NCI-H2196 (cell line): Measurements from ENCODE around the gene RAB31.

Experiments
- DNase-seq: peaks from one replicate; lab custom pipeline; 2025; ENCODE audit not compliant: unreplicated experiment; lab: John Stamatoyannopoulos, UW

Gene RAB31

DNA sequence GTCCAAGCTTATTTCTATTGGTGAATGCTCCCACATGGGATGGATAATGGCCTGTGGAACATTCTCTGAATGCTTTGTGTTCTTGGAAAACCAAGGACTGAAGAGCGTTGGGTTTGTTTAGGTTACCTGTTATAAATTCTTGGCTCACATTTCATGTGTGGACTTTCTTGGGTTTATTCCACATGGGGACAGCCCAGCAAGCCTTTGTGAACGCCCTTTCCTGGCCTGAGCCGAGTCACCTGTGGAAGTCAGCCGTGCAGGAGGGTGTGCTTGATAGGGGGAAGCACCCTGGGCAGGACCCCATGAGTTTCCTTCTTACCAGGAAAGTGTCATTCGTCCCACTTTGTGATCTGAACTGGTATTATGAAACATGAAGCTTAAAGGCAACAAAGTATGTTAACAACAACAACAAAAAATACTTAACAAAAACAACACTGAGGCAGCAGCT, 4.1 kb downstream of the RAB31 start:
- DNase-seq, result no peak

DNA sequence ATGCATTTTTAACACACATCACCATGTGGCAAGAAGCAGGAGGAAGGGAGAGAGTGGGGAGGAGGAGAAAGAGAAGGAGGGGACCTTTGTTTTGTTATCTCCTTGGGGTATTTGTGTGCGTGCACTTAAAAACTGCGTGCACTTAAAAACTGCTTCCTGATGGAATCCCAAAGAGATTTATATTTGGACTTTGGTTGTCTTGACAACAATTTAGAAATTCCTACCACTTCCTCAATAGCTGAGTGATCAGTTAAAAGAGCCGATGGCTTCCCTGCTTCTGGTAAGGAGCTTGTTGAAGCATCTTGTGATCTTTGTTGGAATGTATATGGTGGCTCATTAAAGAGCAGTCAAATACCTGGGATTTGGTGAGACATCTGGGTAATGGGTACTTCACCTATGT, 4.5 kb downstream of the RAB31 start:
- no peak for DNase-seq

GRCh38 chr18:9714266-9715087, 6.4 kb downstream of the RAB31 start:
- no peak for DNase-seq

DNA sequence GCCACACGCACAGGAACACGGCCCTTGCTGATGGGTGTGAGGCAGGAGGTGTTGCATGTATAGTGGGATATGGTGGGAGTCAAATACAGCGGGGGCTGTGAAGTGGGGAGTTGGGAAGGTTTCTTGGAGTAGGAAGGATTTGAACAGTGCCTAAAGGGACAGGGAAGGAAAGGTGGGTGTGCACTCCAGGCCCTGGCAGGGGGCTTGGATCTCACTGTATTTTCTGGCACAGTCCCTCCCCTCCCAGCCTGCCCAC, 6.9 kb downstream of the RAB31 start:
- no peak for DNase-seq

DNA sequence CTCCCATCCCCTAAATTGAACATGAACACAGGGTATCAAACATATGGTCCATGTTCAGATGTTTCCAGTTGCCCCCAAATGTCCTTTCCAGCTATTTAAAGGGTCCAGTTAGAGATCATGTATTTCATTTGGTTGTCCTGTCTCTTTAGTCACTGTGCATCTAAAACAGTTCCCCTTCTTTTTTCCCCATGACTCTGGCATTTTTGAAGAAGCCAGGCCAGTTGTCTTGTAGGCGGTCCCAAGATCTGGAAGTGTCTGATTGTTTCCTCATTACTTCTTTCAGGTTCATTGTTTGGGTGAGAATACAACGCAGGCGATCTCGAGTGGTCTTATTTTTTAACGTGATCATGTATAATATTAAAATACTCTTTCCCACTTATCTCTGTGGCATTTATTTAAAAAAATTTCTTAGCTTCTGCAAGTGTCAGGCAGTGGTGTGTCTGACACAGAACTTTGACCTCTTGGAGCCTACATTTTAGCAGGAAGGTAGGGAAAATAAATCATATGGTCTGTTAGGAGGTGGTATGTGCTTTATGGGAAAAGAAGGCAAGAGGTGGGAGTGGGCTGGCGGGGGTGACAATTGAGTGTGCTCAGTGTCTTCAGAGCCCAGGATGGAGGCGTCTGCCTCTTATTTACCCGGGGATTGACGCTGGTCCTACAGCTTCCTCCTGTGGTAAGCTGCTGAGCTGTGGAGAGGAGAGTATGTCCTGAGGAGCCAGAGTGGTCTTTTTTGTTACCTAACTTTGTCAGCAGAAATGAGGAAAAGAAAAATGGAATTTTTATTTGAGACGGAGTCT, 8.1 kb downstream of the RAB31 start:
- no peak for DNase-seq

GRCh38 chr18:9716780-9717563, 8.9 kb downstream of the RAB31 start:
- no peak for DNase-seq

DNA sequence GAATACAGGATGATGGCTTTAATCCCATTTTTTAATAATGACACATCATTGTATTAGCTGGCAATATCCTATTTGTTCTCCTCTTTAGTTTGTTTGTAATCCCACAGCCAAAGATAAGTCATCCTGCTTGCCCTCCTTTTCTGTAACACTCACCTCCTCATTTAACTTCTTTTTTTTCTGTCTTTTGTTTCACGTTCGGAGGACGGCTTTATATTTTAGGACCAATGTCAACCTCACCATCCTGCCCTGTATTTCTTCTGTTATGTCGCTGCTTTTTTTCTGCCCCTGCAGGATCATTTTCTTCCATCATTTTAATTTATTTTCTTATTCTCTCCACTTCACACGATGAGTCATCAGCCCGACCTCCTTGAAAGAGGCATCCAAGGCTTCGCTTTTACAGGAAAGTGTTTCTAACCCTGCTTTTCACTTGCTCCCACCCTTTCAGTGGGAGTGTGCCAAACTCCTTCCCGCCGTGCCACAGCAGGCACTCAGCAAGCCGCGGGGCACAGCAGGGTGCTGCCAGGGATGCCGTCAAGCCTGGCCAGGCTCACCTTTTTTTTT, 11.4 kb downstream of the RAB31 start:
- DNase-seq, result peak; percentile 71

DNA sequence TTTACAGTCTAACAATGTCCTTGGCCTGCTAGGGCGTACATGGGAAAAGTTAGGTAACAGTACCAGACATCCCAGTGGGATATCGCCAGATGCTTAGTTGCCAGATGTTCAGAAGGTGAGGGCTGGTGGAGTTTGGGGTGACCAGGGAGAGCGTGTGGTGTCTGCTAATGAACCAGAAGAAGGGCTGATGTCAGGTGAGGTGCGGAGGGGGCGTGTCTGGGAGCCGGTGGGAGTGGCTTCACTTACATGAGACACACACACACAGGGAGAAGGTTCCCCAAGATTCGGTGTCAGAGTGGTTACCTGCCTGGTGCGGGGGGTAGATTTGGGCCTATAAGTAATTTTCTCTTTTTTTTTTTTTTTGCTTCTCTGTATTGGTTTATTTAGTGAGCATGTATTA, 12.2 kb downstream of the RAB31 start:
- DNase-seq, result no peak

DNA sequence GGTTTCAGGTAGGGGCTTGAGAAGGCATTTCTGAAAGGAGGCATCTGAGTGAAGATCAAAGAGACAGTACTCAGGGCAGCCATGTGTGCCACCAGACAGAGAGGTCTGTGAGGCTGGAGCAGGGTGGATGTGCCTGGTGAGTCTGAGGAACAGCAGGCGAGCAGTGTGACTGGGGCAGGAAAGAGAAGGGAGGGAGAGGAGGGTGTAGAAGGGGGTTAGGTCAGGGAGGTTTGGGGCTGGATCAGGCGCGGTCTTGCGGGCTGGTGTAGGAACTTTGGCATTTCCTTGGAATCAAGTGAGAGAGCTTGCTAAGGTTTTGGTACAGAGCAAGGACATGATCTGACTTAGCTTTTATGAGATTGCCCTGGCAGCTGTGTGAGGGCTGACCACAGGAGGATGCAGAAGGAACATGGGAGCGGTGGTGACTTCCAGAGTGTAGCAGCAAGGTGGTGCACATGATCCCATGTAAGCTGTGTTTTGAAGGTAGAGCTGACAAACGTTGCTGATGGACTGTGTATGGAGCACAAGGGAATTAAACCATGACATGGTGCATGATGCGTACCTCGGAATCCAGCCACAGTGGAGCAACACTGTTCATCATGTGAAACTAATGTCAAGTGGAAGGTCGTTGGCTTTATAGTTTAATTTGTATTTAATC, 13.9 kb downstream of the RAB31 start:
- DNase-seq, result no peak

DNA sequence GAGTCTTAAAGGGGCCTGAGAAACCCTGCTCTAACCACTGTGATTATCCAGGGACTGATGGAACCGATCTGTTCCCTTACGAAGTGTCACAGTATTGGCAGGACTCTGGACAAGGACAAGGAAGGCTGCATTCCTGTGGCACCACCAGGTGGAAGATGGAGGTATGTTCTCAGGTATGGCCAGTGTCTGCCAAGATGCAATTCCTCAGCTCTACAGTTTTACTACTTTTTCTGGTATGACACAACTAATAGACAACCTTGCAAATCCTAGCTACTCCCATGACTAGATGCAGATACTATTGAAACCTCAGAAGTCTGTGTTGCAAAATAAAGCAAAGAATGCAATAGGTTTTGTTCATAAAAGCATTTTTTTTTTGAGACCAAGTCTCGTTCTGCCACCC, 14.6 kb downstream of the RAB31 start:
- peak; percentile 31 for DNase-seq

DNA sequence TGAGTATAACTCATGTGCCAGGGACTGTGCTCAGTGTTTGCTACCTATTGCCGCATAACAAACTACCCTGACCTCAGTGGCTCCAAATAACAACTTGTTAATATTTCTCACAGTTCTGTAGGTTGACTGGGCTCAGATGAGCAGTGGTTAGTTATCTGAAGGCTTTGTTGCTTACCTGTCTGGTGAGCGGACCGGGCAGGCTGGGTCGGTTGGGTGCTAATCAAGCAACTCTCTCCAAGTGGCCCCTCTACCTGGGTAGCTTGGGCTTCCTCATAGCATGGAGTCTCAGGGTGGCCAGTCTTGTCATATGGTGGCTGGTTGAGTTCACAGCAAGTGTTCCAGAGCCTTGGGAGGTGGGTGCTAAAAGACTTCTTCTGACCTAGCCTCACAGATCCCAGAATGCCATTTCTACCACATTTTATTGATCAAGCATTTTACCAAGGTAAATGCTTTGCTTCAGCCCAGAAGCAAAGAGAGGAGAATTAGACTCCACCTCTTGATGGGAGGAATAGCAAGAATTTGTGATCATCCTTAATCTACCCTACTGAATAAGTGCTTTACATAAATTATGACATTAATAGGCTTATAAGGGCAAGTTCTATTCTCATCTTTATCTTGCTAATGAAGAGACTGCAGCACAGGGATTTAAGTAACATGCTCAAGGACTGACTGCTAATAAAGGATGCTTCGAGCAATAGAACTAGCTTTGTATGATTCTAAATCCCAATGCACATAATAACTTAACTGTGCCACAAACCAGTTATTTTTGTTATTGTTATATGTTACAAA, 16.9 kb downstream of the RAB31 start:
- no peak for DNase-seq

GRCh38 chr18:9726175-9726574, 18.1 kb downstream of the RAB31 start:
- DNase-seq, result no peak

GRCh38 chr18:9726936-9727335, 18.8 kb downstream of the RAB31 start:
- no peak for DNase-seq

DNA sequence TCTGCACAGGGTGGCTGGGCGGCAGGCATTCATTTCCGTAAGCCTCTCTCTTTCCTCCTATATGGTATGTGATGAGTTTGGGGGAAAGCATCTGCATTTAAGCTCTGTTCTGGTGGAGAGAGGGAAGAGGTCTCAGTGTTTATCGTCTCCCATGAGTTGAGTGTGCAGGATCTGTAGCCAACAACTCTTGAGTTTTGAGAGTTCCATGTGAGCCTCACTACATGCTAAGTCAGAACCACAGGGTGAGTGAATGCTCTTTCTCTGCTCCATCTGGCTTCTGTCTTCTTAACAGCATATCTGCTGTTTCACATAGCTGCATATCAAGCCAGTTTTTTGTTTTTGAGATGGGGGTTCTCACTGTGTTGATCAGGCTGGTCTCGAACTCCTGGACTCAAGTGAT, 22.7 kb downstream of the RAB31 start:
- no peak for DNase-seq

DNA sequence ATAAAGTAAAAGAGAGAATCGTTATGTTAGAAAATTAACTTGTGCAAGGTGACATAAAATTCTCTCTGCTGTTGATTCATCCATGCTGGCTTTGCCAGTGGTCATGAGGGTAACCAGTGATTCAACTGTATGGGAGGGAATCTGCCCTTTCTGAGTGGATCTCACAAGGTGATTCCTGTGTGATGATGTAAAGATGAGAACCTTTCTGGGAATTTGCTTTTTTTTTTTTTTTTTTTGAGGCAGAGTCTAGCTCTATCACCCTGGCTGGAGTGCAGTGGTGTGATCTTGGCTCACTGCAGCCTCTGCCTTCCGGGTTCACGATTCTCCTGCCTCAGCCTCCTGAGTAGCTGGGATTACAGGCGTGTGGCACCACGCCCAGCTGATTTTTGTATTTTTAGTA, 23.3 kb downstream of the RAB31 start:
- no peak for DNase-seq

GRCh38 chr18:9732031-9732430, 23.9 kb downstream of the RAB31 start:
- DNase-seq, result no peak

DNA sequence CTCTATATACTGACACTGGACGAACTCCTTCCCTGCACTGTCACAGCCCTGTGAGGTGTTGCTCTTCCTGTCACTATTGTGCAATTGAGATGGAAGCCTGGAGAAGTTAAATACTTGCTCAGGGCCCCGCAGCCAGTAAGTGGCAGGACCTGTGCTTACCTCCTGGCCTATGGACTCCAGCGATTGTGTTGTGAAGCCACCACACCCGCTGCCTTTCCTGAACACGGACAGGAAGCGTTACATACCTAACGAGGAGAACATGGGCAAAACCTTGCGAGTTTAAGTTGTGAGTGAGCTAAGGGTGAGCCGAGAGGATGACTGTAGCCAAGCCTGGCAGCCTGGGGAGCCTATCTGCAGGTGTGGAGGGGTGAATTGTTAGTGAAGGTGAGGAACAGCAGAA, 26.1 kb downstream of the RAB31 start:
- no peak for DNase-seq

DNA sequence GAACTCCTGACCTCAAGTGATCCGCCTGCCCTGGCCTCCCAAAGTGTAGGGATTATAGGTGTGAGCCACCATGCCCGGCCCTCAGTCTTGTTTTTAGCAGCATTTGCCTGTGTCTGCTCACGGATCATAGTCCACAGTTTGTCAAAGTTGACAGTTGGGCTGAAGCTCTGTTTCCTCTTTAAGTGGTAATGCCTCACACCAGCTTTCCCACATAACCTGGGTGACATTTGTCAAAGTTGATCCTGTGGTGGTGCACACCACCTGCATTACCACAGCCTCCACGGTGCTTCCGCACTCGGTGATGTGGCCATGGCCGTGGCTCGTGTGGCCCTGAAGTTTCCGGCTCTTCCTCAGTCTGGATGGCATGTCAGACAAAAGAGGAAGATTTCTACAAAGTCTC, 27.1 kb downstream of the RAB31 start:
- DNase-seq, result no peak

- no peak for DNase-seq
These were observed 27.8 kb downstream of the RAB31 start for GRCh38 chr18:9735879-9736278.

DNA sequence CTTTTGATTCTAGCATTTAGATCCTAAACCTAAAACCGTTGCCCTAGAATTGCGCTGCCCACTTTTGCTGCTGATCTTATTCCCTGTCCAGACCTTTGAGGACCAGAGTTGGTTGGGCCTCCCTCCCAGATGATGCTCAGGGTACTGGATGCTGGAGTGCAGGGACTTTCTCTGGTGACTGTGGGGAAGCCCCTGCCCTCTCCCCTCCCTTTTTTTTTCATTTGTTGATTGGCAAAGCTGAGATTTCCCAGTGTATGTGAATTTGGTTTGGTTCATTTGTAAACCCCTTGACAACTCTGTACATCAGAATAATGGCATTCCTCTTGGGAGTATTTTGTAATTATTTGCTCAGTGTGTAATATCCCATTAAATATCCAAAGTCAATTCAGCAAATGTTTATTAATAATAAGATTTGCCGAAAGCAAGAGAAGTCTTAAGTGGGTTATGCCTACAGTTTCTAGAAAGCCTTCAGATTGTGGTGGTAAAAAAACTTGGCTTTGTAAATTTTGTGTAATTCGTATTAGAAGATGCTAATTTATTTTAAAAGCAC, 28.3 kb downstream of the RAB31 start:
- DNase-seq, result no peak
